GM23338 (cell line): Measurements from ENCODE around the gene CELF4. TPM values are rescaled to one million over a fixed set of nuclear protein-coding genes. Genes with fewer than 3 reads are reported as not detected.

Source experiments
- ATAC-seq: fragments of 200-7000 bp; cut with Tn5 transposase; 3 replicates; pipeline ENCODE4 v1.9.1; 2020
- DNase-seq: peaks from one replicate; pipeline ENCODE4 v3.0.0-alpha.2; 2015; ENCODE audit warnings: low spot score
- H2AFZ ChIP-seq: fragments of 200-600 bp; sonication (generic); 2 replicates; pipeline ENCODE4 v1.8.0; 2016; ENCODE audit warnings: antibody characterized with exemption, mild to moderate bottlenecking, moderate library complexity
- H3F3A ChIP-seq: fragments of 200-600 bp; sonication (generic); replicated peaks from 2 replicates; pipeline ENCODE4 v1.8.0; 2017; ENCODE audit warnings: antibody characterized with exemption, mixed run types, low read depth
- H3K27ac ChIP-seq: fragments of 200-600 bp; sonication (generic); 2 replicates; pipeline ENCODE4 v1.6.1; 2016; ENCODE audit warnings: low read depth
- H3K27me3 ChIP-seq: fragments of 200-600 bp; sonication (generic); 2 replicates; pipeline ENCODE4 v1.8.0; 2016; ENCODE audit warnings: mild to moderate bottlenecking, mixed run types, moderate library complexity; ENCODE audit not compliant: insufficient read depth
- H3K36me3 ChIP-seq: fragments of 200-600 bp; sonication (generic); 2 replicates; pipeline ENCODE4 v1.8.0; 2016; ENCODE audit warnings: mild to moderate bottlenecking; ENCODE audit not compliant: insufficient read depth
- H3K4me1 ChIP-seq: fragments of 200-600 bp; sonication (generic); 2 replicates; pipeline ENCODE4 v1.8.0; 2016; ENCODE audit warnings: mild to moderate bottlenecking, moderate library complexity; ENCODE audit not compliant: insufficient read depth
- H3K4me2 ChIP-seq: fragments of 200-600 bp; sonication (generic); 2 replicates; pipeline ENCODE4 v1.7.1; 2017; ENCODE audit warnings: mixed run types
- H3K4me3 ChIP-seq: fragments of 200-600 bp; sonication (generic); 2 replicates; pipeline ENCODE4 v1.6.1; 2016; ENCODE audit warnings: mixed run types
- H3K79me2 ChIP-seq: fragments of 200-600 bp; sonication (generic); replicated peaks from 2 replicates; pipeline ENCODE4 v1.8.0; 2017; ENCODE audit warnings: mild to moderate bottlenecking; ENCODE audit not compliant: insufficient read depth
- H3K9me2 ChIP-seq: fragments of 200-600 bp; sonication (generic); 2 replicates; pipeline ENCODE4 v1.8.0; 2017; ENCODE audit not compliant: insufficient read depth
- H4K20me1 ChIP-seq: fragments of 200-600 bp; sonication (generic); replicated peaks from 2 replicates; pipeline ENCODE4 v1.8.0; 2017; ENCODE audit warnings: mild to moderate bottlenecking; ENCODE audit not compliant: insufficient read depth
- H3K27ac Mint-ChIP-seq: 2 replicates; pipeline ENCODE4 v1.8.0; 2020; ENCODE audit warnings: inconsistent platforms, mild to moderate bottlenecking, moderate library complexity, mixed read lengths
- H3K27me3 Mint-ChIP-seq: 3 replicates; pipeline ENCODE4 v1.8.0; 2022; ENCODE audit warnings: low read depth, mild to moderate bottlenecking, moderate library complexity, mixed read lengths, inconsistent platforms; ENCODE audit not compliant: insufficient read depth, poor library complexity
- H3K36me3 Mint-ChIP-seq: 3 replicates; pipeline ENCODE4 v1.8.0; 2021; ENCODE audit warnings: low read depth, mild to moderate bottlenecking, inconsistent platforms, moderate library complexity, mixed read lengths
- H3K4me1 Mint-ChIP-seq: 3 replicates; pipeline ENCODE4 v1.8.0; 2020; ENCODE audit warnings: mild to moderate bottlenecking, inconsistent platforms, mixed read lengths
- H3K4me3 Mint-ChIP-seq: 3 replicates; pipeline ENCODE4 v1.8.0; 2021; ENCODE audit warnings: moderate library complexity, mild to moderate bottlenecking, inconsistent platforms, mixed read lengths
- H3K9me3 Mint-ChIP-seq: 3 replicates; pipeline ENCODE4 v1.8.0; 2020; ENCODE audit warnings: moderate library complexity, mild to moderate bottlenecking, inconsistent platforms, mixed read lengths
- EZH2phosphoT487 ChIP-seq: fragments of 200-600 bp; sonication (generic); IDR thresholded peaks from one replicate; pipeline ENCODE4 v1.8.1; 2018; ENCODE audit warnings: antibody characterized with exemption; ENCODE audit not compliant: unreplicated experiment
- NANOG ChIP-seq: IDR thresholded peaks from 2 replicates; pipeline ENCODE4 v1.6.1; 2016; ENCODE audit warnings: antibody characterized with exemption, borderline replicate concordance
- POLR2AphosphoS5 ChIP-seq: IDR thresholded peaks from 2 replicates; pipeline ENCODE4 v1.6.1; 2016; ENCODE audit warnings: antibody characterized with exemption, low read depth
- ZNF114 ChIP-seq: fragments of 250-450 bp; sonication (Bioruptor Pico); IDR thresholded peaks from 2 replicates; pipeline ENCODE4 v1.5.0; 2020; ENCODE audit warnings: mild to moderate bottlenecking, moderate library complexity
- polyA plus RNA-seq: library from polyadenylated mRNA; unstranded; fragments of >200 nt; fragmentation: Nextera tagmentation; extraction: Ambion mirVana; gene quantifications from 2 replicates; pipeline ENCODE4 v1.2.1, GENCODE V29; 2016
- total RNA-seq: library from RNA; depleted of rRNA; stranded (reverse); fragments of >200 nt; shearing (Covaris generic); gene quantifications from 2 replicates; pipeline ENCODE4 v1.2.3, GENCODE V29; 2014
- TF ChIP-seq, protein P1 (sequence below), 2 experiments: fragments of 200-600 bp in 1 of 2; sonication (generic) in 1 of 2; conservative IDR thresholded peaks; 2 replicates each; pipeline versions ENCODE4 v1.5.1 to v1.6.1; 2016 to 2017; ENCODE audit warnings: antibody characterized with exemption in 2 of 2, low read depth in 2 of 2, mild to moderate bottlenecking in 2 of 2, moderate library complexity in 1 of 2
- TF ChIP-seq, protein P2 (sequence below): IDR thresholded peaks from one replicate; pipeline ENCODE4 v1.6.1; 2018; ENCODE audit warnings: antibody characterized with exemption; ENCODE audit not compliant: unreplicated experiment
- TF ChIP-seq, protein P3 (sequence below): fragments of 250-450 bp; sonication (Bioruptor Pico); IDR thresholded peaks from 2 replicates; pipeline ENCODE4 v1.5.0; 2020; ENCODE audit warnings: mild to moderate bottlenecking, moderate library complexity

Gene CELF4
- total and polyA plus RNA-seq, 2 experiments from 2014 or later = 2.6 to 6.7 TPM

- TF ChIP-seq, protein P1, sequence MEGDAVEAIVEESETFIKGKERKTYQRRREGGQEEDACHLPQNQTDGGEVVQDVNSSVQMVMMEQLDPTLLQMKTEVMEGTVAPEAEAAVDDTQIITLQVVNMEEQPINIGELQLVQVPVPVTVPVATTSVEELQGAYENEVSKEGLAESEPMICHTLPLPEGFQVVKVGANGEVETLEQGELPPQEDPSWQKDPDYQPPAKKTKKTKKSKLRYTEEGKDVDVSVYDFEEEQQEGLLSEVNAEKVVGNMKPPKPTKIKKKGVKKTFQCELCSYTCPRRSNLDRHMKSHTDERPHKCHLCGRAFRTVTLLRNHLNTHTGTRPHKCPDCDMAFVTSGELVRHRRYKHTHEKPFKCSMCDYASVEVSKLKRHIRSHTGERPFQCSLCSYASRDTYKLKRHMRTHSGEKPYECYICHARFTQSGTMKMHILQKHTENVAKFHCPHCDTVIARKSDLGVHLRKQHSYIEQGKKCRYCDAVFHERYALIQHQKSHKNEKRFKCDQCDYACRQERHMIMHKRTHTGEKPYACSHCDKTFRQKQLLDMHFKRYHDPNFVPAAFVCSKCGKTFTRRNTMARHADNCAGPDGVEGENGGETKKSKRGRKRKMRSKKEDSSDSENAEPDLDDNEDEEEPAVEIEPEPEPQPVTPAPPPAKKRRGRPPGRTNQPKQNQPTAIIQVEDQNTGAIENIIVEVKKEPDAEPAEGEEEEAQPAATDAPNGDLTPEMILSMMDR (conservative IDR thresholded peaks at IDR 0.05; ENCODE audit: low read depth in 2 of 2) = no peak
- TF ChIP-seq, protein P2, sequence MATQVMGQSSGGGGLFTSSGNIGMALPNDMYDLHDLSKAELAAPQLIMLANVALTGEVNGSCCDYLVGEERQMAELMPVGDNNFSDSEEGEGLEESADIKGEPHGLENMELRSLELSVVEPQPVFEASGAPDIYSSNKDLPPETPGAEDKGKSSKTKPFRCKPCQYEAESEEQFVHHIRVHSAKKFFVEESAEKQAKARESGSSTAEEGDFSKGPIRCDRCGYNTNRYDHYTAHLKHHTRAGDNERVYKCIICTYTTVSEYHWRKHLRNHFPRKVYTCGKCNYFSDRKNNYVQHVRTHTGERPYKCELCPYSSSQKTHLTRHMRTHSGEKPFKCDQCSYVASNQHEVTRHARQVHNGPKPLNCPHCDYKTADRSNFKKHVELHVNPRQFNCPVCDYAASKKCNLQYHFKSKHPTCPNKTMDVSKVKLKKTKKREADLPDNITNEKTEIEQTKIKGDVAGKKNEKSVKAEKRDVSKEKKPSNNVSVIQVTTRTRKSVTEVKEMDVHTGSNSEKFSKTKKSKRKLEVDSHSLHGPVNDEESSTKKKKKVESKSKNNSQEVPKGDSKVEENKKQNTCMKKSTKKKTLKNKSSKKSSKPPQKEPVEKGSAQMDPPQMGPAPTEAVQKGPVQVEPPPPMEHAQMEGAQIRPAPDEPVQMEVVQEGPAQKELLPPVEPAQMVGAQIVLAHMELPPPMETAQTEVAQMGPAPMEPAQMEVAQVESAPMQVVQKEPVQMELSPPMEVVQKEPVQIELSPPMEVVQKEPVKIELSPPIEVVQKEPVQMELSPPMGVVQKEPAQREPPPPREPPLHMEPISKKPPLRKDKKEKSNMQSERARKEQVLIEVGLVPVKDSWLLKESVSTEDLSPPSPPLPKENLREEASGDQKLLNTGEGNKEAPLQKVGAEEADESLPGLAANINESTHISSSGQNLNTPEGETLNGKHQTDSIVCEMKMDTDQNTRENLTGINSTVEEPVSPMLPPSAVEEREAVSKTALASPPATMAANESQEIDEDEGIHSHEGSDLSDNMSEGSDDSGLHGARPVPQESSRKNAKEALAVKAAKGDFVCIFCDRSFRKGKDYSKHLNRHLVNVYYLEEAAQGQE = no peak
- TF ChIP-seq EZH2phosphoT487 = no peak
- no peak for TF ChIP-seq NANOG
- TF ChIP-seq POLR2AphosphoS5 = no peak
Observed at GRCh38 chr18:37403788-37404187, 161.8 kb downstream of the CELF4 start (continued).

DNA sequence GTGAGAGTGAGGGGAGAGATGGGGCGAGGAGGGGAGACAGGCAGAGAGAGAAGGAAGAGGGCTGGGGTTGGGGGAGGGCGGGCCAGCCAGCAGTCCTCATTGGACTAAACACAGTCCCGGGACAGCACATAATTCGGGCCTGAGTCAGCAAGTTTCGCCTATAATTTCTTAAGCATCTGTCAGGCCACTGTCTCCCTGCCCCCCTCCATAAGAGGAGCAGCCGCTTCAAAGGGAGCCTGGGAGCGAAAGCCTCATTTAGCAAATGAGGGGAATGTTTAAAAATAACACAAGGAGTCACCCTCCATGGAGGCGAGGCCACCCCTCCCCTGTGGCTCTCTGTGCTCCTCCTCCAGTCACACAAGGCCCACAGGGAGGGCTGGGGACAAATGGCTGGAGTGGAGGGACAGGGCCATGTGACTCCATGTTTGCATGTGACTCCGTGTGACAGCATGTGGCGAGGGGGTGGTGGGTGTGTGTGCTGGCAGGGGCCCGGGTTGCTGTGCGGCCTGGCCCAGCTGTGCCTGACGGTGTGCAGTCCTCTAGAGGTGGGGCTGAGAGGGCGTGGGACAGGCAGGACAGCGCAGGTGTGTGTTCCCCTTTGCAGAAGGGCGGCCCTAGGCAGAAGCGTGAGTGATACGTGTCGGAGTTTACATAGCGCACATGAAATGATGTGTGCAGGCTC lies 162.4 kb downstream of the CELF4 start:
- ATAC-seq (peak; percentile 67), DNase-seq (no peak)
- H3K9me3 Mint-ChIP-seq = no peaks in the 10 kb centered on the region; the same call in 2 of the 3 replicates
- peaks cover 17% of the 10 kb centered on the region for H3K4me1 Mint-ChIP-seq
- Histone ChIP-seq H3F3A (no peaks in the 10 kb centered on the region), H3K79me2 (no peaks in the 10 kb centered on the region), H3K27ac (no peak overlapping the region), H3K4me2 (peak overlapping the region; percentile 20; the same call in 1 of the 2 replicates), H3K4me3 (no peak overlapping the region), H3K36me3 (no peaks in the 10 kb centered on the region), H4K20me1 (no peaks in the 10 kb centered on the region), H3K4me1 (no peaks in the 10 kb centered on the region; the same call in 1 of the 2 replicates), H3K9me2 (no peaks in the 10 kb centered on the region), H3K27me3 (no peaks in the 10 kb centered on the region), H2AFZ (no peak overlapping the region)
- H3K4me3 Mint-ChIP-seq = no peak overlapping the region
- no peaks in the 10 kb centered on the region for H3K36me3 Mint-ChIP-seq
- TF ChIP-seq POLR2AphosphoS5 = no peak
- peaks cover 9% of the 10 kb centered on the region for H3K27me3 Mint-ChIP-seq
- no peak overlapping the region for H3K27ac Mint-ChIP-seq

DNA sequence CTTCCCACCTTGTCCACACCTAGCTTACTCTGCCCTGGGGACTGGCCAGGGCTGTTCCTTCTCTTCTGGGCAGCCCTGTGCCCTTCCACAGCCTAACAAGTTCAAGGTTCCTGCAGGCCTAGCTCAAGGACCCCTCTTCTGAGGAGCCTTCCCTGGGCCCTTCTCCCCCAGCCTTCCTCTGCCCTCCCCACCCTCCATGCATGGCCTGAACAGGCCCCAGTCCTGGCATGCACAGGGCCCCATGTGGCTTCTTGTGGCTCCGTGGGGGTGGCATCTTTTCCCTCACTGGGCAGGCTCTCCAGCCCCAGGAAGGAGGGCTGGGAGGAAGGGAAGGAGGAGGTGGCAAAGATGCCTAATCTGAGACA lies 162.9 kb downstream of the CELF4 start:
- Mint-ChIP-seq H3K36me3 (no peaks in the 10 kb centered on the region), H3K27me3 (peaks cover 9% of the 10 kb centered on the region), H3K4me1 (peaks cover 17% of the 10 kb centered on the region), H3K27ac (no peak overlapping the region), H3K9me3 (no peaks in the 10 kb centered on the region; the same call in 2 of the 3 replicates), H3K4me3 (no peak overlapping the region)
- Histone ChIP-seq H4K20me1 (no peaks in the 10 kb centered on the region), H3F3A (no peaks in the 10 kb centered on the region), H3K4me2 (peak overlapping the region; percentile 20; the same call in 1 of the 2 replicates), H3K79me2 (no peaks in the 10 kb centered on the region), H3K27me3 (no peaks in the 10 kb centered on the region), H3K36me3 (no peaks in the 10 kb centered on the region), H2AFZ (no peak overlapping the region), H3K9me2 (no peaks in the 10 kb centered on the region), H3K4me3 (no peak overlapping the region), H3K27ac (no peak overlapping the region), H3K4me1 (no peaks in the 10 kb centered on the region; the same call in 1 of the 2 replicates)
- DNase-seq (no peak), ATAC-seq (no peak; the same call in 2 of the 3 replicates)
- no peak for TF ChIP-seq ZNF114 (CRISPR knock-in tag)
- TF ChIP-seq, protein P3, sequence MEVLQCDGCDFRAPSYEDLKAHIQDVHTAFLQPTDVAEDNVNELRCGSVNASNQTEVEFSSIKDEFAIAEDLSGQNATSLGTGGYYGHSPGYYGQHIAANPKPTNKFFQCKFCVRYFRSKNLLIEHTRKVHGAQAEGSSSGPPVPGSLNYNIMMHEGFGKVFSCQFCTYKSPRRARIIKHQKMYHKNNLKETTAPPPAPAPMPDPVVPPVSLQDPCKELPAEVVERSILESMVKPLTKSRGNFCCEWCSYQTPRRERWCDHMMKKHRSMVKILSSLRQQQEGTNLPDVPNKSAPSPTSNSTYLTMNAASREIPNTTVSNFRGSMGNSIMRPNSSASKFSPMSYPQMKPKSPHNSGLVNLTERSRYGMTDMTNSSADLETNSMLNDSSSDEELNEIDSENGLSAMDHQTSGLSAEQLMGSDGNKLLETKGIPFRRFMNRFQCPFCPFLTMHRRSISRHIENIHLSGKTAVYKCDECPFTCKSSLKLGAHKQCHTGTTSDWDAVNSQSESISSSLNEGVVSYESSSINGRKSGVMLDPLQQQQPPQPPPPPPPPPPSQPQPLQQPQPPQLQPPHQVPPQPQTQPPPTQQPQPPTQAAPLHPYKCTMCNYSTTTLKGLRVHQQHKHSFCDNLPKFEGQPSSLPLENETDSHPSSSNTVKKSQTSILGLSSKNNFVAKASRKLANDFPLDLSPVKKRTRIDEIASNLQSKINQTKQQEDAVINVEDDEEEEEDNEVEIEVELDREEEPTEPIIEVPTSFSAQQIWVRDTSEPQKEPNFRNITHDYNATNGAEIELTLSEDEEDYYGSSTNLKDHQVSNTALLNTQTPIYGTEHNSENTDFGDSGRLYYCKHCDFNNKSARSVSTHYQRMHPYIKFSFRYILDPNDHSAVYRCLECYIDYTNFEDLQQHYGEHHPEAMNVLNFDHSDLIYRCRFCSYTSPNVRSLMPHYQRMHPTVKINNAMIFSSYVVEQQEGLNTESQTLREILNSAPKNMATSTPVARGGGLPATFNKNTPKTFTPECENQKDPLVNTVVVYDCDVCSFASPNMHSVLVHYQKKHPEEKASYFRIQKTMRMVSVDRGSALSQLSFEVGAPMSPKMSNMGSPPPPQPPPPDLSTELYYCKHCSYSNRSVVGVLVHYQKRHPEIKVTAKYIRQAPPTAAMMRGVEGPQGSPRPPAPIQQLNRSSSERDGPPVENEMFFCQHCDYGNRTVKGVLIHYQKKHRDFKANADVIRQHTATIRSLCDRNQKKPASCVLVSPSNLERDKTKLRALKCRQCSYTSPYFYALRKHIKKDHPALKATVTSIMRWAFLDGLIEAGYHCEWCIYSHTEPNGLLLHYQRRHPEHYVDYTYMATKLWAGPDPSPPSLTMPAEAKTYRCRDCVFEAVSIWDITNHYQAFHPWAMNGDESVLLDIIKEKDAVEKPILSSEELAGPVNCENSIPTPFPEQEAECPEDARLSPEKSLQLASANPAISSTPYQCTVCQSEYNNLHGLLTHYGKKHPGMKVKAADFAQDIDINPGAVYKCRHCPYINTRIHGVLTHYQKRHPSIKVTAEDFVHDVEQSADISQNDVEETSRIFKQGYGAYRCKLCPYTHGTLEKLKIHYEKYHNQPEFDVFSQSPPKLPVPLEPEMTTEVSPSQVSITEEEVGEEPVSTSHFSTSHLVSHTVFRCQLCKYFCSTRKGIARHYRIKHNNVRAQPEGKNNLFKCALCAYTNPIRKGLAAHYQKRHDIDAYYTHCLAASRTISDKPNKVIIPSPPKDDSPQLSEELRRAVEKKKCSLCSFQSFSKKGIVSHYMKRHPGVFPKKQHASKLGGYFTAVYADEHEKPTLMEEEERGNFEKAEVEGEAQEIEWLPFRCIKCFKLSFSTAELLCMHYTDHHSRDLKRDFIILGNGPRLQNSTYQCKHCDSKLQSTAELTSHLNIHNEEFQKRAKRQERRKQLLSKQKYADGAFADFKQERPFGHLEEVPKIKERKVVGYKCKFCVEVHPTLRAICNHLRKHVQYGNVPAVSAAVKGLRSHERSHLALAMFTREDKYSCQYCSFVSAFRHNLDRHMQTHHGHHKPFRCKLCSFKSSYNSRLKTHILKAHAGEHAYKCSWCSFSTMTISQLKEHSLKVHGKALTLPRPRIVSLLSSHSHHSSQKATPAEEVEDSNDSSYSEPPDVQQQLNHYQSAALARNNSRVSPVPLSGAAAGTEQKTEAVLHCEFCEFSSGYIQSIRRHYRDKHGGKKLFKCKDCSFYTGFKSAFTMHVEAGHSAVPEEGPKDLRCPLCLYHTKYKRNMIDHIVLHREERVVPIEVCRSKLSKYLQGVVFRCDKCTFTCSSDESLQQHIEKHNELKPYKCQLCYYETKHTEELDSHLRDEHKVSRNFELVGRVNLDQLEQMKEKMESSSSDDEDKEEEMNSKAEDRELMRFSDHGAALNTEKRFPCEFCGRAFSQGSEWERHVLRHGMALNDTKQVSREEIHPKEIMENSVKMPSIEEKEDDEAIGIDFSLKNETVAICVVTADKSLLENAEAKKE (CRISPR knock-in tag) = no peak
